HG03571 (cell line): ENCODE data around the gene PHF21A.

Source experiments
- ATAC-seq: cut with Tn5 transposase; IDR thresholded peaks from one replicate; pipeline ENCODE4 v1.9.1; 2021; ENCODE audit not compliant: unreplicated experiment

Gene PHF21A

DNA sequence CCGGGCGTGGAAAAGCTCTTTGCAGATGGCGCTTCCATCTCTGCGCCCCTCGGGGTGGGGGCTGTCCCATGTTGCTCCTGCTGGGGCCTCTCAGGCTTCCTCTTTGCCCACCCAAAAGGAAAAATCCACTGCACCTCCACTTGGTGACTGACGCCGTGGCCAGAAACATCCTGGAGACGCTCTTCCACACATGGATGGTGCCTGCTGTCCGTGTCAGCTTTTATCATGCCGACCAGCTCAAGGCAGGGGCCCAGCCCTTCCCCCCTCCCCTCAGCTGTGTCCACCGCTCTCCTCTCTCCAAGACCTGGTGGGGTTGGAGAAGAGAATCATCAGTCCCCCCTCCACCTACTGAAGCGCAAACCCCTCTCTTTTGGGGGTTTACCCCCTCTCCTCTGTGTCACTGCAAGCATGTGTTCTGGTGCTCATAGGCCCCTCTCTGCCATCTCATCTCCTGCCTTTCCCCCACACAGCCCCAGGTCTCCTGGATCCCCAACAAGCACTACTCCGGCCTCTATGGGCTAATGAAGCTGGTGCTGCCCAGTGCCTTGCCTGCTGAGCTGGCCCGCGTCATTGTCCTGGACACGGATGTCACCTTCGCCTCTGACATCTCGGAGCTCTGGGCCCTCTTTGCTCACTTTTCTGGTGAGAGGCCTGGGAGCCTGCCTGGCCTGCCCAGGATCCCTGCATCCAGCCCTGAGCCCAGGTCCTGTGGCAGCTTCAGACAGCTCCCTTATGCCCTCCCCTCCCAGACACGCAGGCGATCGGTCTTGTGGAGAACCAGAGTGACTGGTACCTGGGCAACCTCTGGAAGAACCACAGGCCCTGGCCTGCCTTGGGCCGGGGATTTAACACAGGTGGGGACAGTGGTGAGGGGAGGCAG, 197.0 kb downstream of the PHF21A start:
- ATAC-seq: no peak

- no peak for ATAC-seq
These were observed 198.7 kb downstream of the PHF21A start, which contains the start of gene LARGE2 for GRCh38 chr11:45922425-45923082. LARGE2 (plus strand) TSS chr11:45922656; CDS start chr11:45922883, 227 bp downstream.

- no peak for ATAC-seq
These were observed 199.5 kb downstream of the PHF21A start for GRCh38 chr11:45921561-45922424.

DNA sequence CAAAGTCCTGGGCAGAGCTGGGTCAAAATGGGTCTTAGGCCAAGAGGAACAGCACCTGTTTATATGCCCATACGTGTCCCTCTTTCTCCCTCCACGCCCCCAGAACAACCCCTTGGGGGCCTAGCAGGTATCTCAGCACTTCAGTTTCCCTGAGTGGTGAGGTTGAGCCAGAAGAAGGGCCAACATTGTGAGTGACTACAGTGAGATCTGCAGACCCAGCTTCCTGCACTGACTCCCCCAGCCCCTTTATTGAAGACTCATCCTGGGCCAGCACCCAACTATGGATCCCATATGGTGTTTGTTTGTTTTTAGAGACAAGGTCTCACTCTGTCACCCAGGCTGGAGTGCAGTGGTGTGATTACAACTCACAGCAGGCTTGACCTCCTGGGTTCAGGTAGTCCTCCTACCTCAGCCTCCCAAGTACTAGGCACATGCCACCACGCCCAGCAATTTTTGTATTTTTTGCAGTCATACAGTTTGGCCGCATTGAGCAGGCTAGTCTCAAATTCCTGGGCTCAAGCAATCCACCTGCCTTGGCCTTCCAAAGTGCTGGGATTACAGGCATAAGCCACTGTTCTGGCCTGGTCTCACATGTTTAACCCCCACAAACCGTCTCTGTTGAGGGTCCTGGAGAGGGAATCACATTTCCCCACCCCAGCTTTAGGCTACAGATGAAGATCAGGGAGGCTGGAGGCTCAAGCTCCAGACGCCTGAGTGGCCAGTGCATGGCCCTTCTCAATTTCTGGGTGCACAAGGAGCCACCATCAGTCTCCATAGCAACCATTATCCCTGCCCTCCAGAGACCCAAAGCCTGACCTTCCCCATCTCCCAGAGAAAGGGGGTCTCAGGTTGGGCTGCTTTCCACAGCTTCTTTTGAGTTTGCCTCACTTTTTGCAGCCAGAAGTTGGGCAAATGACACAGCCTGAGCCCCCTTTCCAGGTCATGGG, 200.4 kb downstream of the PHF21A start:
- no peak for ATAC-seq

GRCh38 chr11:45919806-45920530, 201.3 kb downstream of the PHF21A start:
- no peak for ATAC-seq

- no peak for ATAC-seq
These were observed 202.1 kb downstream of the PHF21A start for GRCh38 chr11:45918962-45919675.

DNA sequence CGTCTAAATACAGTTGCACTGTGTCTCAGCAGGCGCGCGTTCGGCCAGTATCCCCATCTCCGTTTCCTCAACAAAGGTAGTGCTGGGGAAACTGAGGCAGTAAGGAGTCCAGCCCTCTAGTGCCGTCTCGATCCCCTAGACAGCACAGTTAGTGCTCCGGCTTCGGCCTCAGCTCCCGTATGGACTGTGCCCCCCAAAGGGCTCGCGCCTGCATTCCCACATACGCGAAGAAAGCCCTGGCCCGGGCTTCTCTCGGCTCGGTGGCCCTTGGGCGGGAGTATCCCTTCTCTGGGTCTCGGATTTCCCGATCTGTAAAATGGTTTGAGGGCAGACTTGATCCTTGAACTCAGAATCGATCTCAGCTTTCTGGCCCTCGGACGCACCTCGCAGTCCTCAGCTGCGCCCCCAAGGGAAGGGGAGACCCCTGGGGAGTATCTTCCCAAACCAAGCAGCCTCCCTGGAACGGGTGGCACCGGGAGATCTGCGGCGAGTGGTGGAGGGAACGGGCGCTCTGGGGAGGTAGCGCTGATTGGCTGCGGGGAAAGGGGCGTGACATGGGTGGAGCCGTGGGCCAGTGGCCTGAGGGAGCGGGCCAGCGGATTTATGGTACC, 202.8 kb downstream of the PHF21A start:
- ATAC-seq: peak; percentile 27

GRCh38 chr11:45917623-45918330, 203.5 kb downstream of the PHF21A start, which contains the start of gene PEX16:
PEX16 (minus strand) TSS chr11:45917877; CDS start chr11:45917811, 66 bp downstream.
- peak; percentile 85 for ATAC-seq

- ATAC-seq: no peak
These were observed 204.0 kb downstream of the PHF21A start for GRCh38 chr11:45917286-45917622.

- ATAC-seq: no peak
These were observed 205.8 kb downstream of the PHF21A start for GRCh38 chr11:45915446-45915845.

- ATAC-seq: no peak
These were observed 207.2 kb downstream of the PHF21A start for GRCh38 chr11:45913942-45914635.

DNA sequence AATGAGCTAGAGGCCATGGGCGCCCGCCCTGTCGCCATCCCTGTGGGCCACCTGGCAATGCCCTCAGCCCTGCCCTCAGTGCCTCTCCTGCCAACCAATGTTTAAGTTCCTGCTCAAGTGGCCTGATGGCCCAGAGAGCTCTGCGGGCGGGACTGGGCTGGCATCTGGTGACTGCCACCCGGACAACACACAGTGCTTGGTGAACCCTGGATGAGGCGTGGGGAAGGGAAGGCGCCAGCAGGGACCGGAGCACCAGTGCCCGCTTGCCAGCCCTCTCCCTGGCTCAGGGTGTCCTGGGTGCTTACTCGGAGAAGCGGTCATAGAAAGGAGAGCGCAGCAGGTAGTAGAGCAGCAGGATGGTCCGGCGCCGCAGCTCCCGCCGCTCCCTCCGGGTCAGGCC, 207.7 kb downstream of the PHF21A start:
- ATAC-seq: no peak

- ATAC-seq: no peak
These were observed 210.6 kb downstream of the PHF21A start for GRCh38 chr11:45910623-45911022.

DNA sequence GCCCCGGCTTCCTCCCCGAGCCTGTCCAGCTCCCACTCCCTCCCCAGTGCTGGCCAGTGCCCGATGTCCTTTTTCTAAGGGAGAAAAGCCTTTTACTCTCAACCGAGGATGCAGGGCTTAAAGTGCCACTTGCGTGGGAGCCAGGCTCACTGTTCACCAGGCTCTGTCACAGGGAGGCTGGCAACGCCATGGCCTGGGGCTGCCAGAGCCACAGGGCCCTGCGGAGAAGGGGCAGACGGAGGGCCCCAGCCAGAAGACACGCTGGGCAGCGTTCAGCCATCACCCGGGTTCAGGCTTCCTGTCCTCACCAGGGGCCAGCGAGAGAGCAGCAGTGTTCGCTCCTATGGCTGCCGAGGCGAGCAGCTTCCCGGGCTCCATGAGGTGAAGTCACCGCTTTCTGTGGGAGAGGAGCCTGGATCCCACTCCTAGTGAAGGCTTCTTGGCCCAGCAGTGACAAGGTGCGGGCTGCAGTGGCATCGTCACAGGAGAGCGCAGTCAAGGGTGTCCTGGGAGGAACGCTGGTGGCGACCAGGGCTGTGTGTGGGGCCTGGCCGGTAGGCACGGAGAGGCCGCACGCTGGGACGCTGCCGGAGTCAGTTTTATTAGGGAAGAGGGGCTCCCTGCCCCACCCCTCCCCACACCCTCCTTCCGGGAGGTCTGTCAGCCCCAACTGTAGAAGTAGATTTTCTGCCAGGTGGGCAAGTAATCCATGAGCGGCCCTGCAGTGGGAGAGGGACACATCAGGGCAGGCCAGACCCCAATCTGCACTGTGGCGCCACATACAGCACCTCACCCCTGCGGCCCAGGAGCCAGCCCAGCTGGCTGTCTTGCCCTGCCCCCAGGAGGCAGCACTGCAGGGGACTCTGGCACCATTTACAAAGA, 211.4 kb downstream of the PHF21A start:
- no peak for ATAC-seq

GRCh38 chr11:45907911-45908370, 213.3 kb downstream of the PHF21A start:
- no peak for ATAC-seq

- ATAC-seq: no peak
These were observed 214.2 kb downstream of the PHF21A start, which contains the start of gene FREY1 for GRCh38 chr11:45906965-45907611. FREY1 (minus strand) TSS chr11:45907271; CDS start chr11:45907245, 26 bp downstream.
